Lung (tissue), 12 donors: ENCODE results near the gene GPR39. TPM values are rescaled to one million over a fixed set of nuclear protein-coding genes. Genes with fewer than 3 reads are reported as not detected.

ENCODE experiments used
- ATAC-seq: fragments of 200-7000 bp; cut with Tn5 transposase; one replicate; pipeline ENCODE4 v1.9.1; 2020; ENCODE audit warnings: moderate number of reproducible peaks; ENCODE audit not compliant: insufficient read depth, low FRiP score
- DNase-seq, 3 donors: peaks; one replicate each; pipeline ENCODE4 v3.0.0-alpha.2; 2013 to 2017
- H3K27ac ChIP-seq, 2 donors: one replicate each; pipeline ENCODE4 v1.5.1; 2013; ENCODE audit warnings: mild to moderate bottlenecking in 2 of 2, moderate library complexity in 2 of 2, control low read depth in 1 of 2, inconsistent platforms in 1 of 2, low read depth in 1 of 2, low read length in 1 of 2
- H3K27me3 ChIP-seq, 3 donors: one replicate each; pipeline ENCODE4 v1.5.1; 2013; ENCODE audit warnings: low read length in 2 of 3; ENCODE audit not compliant: control insufficient read depth in 3 of 3, insufficient read depth in 3 of 3
- H3K36me3 ChIP-seq, 4 donors: one replicate each; pipeline ENCODE4 v1.5.1; 2013; ENCODE audit warnings: low read length in 4 of 4, mild to moderate bottlenecking in 1 of 4, moderate library complexity in 1 of 4; ENCODE audit not compliant: control insufficient read depth in 4 of 4, insufficient read depth in 4 of 4
- H3K4me1 ChIP-seq, 5 donors: one replicate each; pipeline ENCODE4 v1.5.1; 2013; ENCODE audit warnings: low read length in 5 of 5, mild to moderate bottlenecking in 2 of 5, moderate library complexity in 1 of 5; ENCODE audit not compliant: control insufficient read depth in 5 of 5, insufficient read depth in 5 of 5
- H3K4me3 ChIP-seq: one replicate; pipeline ENCODE4 v1.5.1; 2013; ENCODE audit warnings: mild to moderate bottlenecking, control low read depth, moderate library complexity
- H3K9ac ChIP-seq, 2 donors: one replicate each; pipeline ENCODE4 v1.5.1; 2013; ENCODE audit warnings: low read length in 2 of 2, control low read depth in 1 of 2; ENCODE audit not compliant: insufficient read depth in 1 of 2
- H3K9me3 ChIP-seq, 4 donors: one replicate each; pipeline ENCODE4 v1.5.1; 2013; ENCODE audit warnings: low read length in 3 of 4, mild to moderate bottlenecking in 1 of 4, moderate library complexity in 1 of 4; ENCODE audit not compliant: control insufficient read depth in 4 of 4, insufficient read depth in 3 of 4
- WGBS, 2 donors: extraction: QIAGEN DNeasy Blood & Tissue Kit; methylation state at CpG; one replicate each; pipeline ENCODE4 v1.1.7; 2013; 5-methylcytosine and 5-hydroxymethylcytosine counted together
- polyA plus RNA-seq, 2 donors: library from polyadenylated mRNA; stranded (reverse); fragments of 200-250 nt; gene quantifications; one replicate each; pipeline ENCODE4 v1.2.1, GENCODE V29; 2013
- total RNA-seq, 2 donors: library from RNA; depleted of rRNA in 1 of 2; stranded (reverse); fragments of >200 nt in 1 of 2; gene quantifications; one replicate each; pipeline ENCODE4 v1.2.1, GENCODE V29; 2014 to 2021
- TF ChIP-seq, protein P1 (sequence below): IDR thresholded peaks from 2 replicates; pipeline ENCODE4 v1.5.1; 2012; ENCODE audit warnings: mild to moderate bottlenecking; ENCODE audit errors: control extremely low read depth, extremely low read depth
- donor health status: control.
- donor health status: control.
- donor health status: Bipolar disorder and iron deficiency.
- donor health status: healthy.
- donor health status: DM: yes; HTN: yes; CAD: no.

The GPR39 gene
- total and polyA plus RNA-seq, 4 donors: 5.8 to 15.3 (median 11.1) TPM

DNA sequence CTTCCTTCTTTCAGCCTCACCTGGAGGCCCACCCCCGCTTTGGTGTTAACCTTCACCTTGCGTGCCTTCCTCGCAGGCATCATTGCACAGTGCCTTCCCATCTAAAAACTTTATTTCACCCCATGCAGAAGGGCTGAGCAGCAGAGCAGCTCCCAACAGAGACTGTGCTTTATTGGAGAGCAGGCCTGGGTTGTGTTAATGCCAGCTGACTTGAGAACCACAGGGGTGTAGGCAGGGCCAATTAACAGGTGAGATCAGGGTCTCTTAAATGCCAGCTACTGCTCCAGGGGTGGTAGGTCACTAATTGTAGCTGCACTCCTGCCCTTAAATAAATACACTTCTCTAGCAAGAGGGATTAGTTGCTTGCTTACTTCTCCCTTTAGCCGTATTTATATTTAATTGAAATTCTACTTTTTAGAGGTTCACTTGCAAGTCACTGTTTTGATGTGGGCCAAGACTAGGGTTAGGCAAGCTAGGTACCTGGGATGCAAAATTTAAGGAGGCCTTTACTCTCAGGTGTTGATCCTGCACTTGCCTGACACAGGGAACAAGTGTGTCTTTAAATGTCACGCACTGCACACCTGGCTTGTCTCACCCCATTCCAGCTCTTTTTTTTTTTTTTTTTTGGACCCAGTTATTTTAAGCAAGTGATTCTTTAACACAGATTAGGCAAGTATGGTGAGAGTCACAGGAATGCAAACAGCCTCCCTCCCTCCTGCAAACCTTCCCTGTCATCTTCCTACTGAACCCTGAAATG, 198.9 kb downstream of the GPR39 start:
- no peaks in the 10 kb centered on the region for H3K36me3 ChIP-seq
- 89 to 92% methylated on average over 5 of the region's 5 CpGs for WGBS, 2 donors
- TF ChIP-seq, protein P1, sequence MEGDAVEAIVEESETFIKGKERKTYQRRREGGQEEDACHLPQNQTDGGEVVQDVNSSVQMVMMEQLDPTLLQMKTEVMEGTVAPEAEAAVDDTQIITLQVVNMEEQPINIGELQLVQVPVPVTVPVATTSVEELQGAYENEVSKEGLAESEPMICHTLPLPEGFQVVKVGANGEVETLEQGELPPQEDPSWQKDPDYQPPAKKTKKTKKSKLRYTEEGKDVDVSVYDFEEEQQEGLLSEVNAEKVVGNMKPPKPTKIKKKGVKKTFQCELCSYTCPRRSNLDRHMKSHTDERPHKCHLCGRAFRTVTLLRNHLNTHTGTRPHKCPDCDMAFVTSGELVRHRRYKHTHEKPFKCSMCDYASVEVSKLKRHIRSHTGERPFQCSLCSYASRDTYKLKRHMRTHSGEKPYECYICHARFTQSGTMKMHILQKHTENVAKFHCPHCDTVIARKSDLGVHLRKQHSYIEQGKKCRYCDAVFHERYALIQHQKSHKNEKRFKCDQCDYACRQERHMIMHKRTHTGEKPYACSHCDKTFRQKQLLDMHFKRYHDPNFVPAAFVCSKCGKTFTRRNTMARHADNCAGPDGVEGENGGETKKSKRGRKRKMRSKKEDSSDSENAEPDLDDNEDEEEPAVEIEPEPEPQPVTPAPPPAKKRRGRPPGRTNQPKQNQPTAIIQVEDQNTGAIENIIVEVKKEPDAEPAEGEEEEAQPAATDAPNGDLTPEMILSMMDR: no peak
- DNase-seq (no peak), ATAC-seq (no peak)
- no peak overlapping the region for H3K9ac ChIP-seq
- H3K4me1 ChIP-seq: peaks cover 0 to 3% (median 0%) of the 10 kb centered on the region in 5 donors
- H3K4me3 ChIP-seq: no peak overlapping the region
- no peaks in the 10 kb centered on the region for H3K9me3 ChIP-seq
- no peaks in the 10 kb centered on the region for H3K27me3 ChIP-seq
- no peak overlapping the region for H3K27ac ChIP-seq

DNA sequence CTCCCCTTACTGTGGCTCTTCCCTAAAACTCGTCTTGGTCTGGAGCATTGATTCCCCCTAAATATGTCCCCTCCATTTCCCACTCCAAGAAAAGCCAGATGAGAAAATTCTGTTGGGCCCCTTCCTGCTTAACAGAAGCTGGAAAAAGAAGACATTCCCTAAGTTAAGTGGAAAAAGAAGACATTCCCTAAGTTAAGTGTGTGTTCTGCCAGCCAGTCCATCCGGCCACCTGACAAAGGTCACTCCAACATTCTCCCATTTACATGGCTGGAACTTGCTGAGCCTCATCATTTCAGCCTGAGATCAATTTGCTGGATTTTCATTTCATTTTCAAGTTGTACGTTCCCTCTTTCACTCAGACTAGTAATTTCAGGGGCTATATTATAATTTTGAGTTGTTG, 201.4 kb downstream of the GPR39 start:
- Histone ChIP-seq H3K9ac (no peak overlapping the region), H3K36me3 (no peaks in the 10 kb centered on the region), H3K4me3 (no peak overlapping the region), H3K9me3 (no peaks in the 10 kb centered on the region), H3K27me3 (no peaks in the 10 kb centered on the region), H3K4me1 (peaks cover 0 to 3% (median 0%) of the 10 kb centered on the region in 5 donors), H3K27ac (no peak overlapping the region)
- DNase-seq: no peak
- ATAC-seq: no peak
- TF ChIP-seq, protein P1: no peak
- 61 to 82% methylated on average over 3 of the region's 3 CpGs for WGBS, 2 donors

DNA sequence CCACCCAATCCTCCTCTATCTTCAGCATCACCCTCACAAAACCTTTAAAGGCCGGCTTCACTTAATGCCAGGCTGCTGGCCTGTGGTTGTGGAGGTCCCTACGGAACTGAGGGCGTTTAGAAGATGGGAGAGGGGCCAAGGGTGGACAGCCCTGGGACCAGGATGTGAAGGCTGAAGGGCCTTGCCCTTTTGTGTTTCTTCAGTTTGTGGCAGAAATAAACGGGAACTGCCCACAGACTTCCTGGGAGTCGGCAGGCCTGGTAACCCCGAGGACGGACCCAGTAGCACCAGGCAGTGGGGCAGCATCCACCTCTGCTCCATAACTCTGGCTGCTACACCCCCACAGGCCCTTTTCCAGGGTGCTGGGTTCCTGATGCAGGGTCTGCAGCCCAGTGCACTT, 202.1 kb downstream of the GPR39 start:
- no peaks in the 10 kb centered on the region for H3K27me3 ChIP-seq
- no peak overlapping the region for H3K9ac ChIP-seq
- no peak overlapping the region for H3K4me3 ChIP-seq
- TF ChIP-seq, protein P1: no peak
- DNase-seq: no peak
- no peaks in the 10 kb centered on the region for H3K36me3 ChIP-seq
- WGBS, 2 donors: 79 to 85% methylated on average over 7 of the region's 7 CpGs
- no peaks in the 10 kb centered on the region for H3K9me3 ChIP-seq
- ATAC-seq: no peak
- no peak overlapping the region for H3K27ac ChIP-seq
- H3K4me1 ChIP-seq: peaks cover 0 to 3% (median 0%) of the 10 kb centered on the region in 5 donors
